ENCODE measurements around the gene EML6. TPM values are rescaled to one million over a fixed set of nuclear protein-coding genes. Genes with fewer than 3 reads are reported as not detected.

The EML6 gene
- total and polyA plus RNA-seq, 2 of the 13 experiments (the other 11 are each of a cell fraction or from before 2014, with no cell fraction given), result 17.2 to 32.4 TPM

DNA sequence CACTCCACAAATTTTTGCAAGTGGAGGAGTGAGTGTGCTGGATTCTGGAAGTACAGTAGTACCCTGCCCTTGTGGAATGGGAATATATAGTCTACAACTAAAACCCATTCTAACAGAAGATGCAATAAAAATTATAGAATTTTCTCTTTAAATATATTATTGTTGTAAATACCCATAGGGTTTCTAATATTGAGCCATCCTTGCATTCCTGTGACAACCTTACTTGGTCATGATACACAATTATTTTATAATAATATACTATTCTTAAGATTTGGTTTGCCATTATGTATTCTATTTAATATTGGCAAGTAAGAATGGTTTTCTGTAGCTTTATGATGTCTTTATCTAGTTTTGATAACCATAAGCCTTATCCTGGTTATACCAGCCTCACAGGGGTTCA lies 52.2 kb downstream of the EML6 start:
- H3K9ac ChIP-seq (ENCODE audit: insufficient read depth, low read depth, low read length), result no peak overlapping the region
- peaks cover 14% of the 10 kb centered on the region for H3K9me3 ChIP-seq (ENCODE audit: low read length)
- no peak overlapping the region for H2AFZ ChIP-seq (ENCODE audit: low read length)
- FAIRE-seq (no peak), DNase-seq (ENCODE audit: low spot score) (no peak), ATAC-seq (no peak)
- POLR2A ChIA-PET, result no interaction called here
- no peak overlapping the region for H3K27ac ChIP-seq (ENCODE audit: extremely low read length, insufficient read depth, low read length)
- H3K4me3 ChIP-seq (replicated peaks in 1 of 3; ENCODE audit: insufficient read depth in 1 of 3, low read depth in 2 of 3, low read length in 3 of 3), result no peak overlapping the region
- CTCF ChIA-PET (ENCODE audit: low intra/inter-chr PET ratio, low total read pairs), result no interaction called here
- in situ Hi-C loops (cut with HindIII; ENCODE audit: extremely low pct_ligation_motif_present, low pct_unique_long_range_greater_than_20kb) (no loop called here), intact Hi-C loops (cut with micrococcal nuclease; ENCODE audit: unreplicated experiment) (no loop called here)
- no TSS peak for BruUV-seq (replicated peaks)
- no peaks in the 10 kb centered on the region for H3K27me3 ChIP-seq (ENCODE audit: control insufficient read depth in 1 of 2, insufficient read depth in 2 of 2, low read length in 2 of 2)
- no peak overlapping the region for H3K4me2 ChIP-seq (ENCODE audit: low read depth, low read length)
- H3K4me1 ChIP-seq (ENCODE audit: insufficient read depth, low read length), result no peaks in the 10 kb centered on the region
- no peaks in the 10 kb centered on the region for H3K36me3 ChIP-seq (replicated peaks in 1 of 2; ENCODE audit: control insufficient read depth in 1 of 2, insufficient read depth in 2 of 2, low read length in 2 of 2)
- no peaks in the 10 kb centered on the region for H3K79me2 ChIP-seq (ENCODE audit: insufficient read depth, low read length)
- no peaks in the 10 kb centered on the region for H4K20me1 ChIP-seq (ENCODE audit: insufficient read depth, low read length)
- TF ChIP-seq, protein P1, sequence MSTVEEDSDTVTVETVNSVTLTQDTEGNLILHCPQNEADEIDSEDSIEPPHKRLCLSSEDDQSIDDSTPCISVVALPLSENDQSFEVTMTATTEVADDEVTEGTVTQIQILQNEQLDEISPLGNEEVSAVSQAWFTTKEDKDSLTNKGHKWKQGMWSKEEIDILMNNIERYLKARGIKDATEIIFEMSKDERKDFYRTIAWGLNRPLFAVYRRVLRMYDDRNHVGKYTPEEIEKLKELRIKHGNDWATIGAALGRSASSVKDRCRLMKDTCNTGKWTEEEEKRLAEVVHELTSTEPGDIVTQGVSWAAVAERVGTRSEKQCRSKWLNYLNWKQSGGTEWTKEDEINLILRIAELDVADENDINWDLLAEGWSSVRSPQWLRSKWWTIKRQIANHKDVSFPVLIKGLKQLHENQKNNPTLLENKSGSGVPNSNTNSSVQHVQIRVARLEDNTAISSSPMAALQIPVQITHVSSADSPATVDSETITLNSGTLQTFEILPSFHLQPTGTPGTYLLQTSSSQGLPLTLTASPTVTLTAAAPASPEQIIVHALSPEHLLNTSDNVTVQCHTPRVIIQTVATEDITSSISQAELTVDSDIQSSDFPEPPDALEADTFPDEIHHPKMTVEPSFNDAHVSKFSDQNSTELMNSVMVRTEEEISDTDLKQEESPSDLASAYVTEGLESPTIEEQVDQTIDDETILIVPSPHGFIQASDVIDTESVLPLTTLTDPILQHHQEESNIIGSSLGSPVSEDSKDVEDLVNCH (CRISPR knock-in tag; IDR thresholded peaks at IDR 0.05), result no peak
- TF ChIP-seq, protein P2, sequence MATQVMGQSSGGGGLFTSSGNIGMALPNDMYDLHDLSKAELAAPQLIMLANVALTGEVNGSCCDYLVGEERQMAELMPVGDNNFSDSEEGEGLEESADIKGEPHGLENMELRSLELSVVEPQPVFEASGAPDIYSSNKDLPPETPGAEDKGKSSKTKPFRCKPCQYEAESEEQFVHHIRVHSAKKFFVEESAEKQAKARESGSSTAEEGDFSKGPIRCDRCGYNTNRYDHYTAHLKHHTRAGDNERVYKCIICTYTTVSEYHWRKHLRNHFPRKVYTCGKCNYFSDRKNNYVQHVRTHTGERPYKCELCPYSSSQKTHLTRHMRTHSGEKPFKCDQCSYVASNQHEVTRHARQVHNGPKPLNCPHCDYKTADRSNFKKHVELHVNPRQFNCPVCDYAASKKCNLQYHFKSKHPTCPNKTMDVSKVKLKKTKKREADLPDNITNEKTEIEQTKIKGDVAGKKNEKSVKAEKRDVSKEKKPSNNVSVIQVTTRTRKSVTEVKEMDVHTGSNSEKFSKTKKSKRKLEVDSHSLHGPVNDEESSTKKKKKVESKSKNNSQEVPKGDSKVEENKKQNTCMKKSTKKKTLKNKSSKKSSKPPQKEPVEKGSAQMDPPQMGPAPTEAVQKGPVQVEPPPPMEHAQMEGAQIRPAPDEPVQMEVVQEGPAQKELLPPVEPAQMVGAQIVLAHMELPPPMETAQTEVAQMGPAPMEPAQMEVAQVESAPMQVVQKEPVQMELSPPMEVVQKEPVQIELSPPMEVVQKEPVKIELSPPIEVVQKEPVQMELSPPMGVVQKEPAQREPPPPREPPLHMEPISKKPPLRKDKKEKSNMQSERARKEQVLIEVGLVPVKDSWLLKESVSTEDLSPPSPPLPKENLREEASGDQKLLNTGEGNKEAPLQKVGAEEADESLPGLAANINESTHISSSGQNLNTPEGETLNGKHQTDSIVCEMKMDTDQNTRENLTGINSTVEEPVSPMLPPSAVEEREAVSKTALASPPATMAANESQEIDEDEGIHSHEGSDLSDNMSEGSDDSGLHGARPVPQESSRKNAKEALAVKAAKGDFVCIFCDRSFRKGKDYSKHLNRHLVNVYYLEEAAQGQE (IDR thresholded peaks at IDR 0.05; ENCODE audit: borderline replicate concordance in 1 of 2, low read depth in 1 of 2, low read length in 2 of 2), result no peak
- TF ChIP-seq ZNF329 (CRISPR knock-in tag; IDR thresholded peaks at IDR 0.05; ENCODE audit: low read depth) (no peak), ZNF264 (CRISPR knock-in tag; IDR thresholded peaks at IDR 0.05) (no peak), ZSCAN30 (CRISPR knock-in tag; IDR thresholded peaks at IDR 0.05) (no peak), KDM4B (CRISPR knock-in tag; IDR thresholded peaks at IDR 0.05) (no peak), HDAC6 (IDR thresholded peaks at IDR 0.05; ENCODE audit: low read depth, low read length) (no peak), ZNF10 (CRISPR knock-in tag; IDR thresholded peaks at IDR 0.05; ENCODE audit: borderline replicate concordance, low read depth) (no peak), ZFP36L1 (CRISPR knock-in tag; IDR thresholded peaks at IDR 0.05) (no peak)
- TF ChIP-seq, protein P3, sequence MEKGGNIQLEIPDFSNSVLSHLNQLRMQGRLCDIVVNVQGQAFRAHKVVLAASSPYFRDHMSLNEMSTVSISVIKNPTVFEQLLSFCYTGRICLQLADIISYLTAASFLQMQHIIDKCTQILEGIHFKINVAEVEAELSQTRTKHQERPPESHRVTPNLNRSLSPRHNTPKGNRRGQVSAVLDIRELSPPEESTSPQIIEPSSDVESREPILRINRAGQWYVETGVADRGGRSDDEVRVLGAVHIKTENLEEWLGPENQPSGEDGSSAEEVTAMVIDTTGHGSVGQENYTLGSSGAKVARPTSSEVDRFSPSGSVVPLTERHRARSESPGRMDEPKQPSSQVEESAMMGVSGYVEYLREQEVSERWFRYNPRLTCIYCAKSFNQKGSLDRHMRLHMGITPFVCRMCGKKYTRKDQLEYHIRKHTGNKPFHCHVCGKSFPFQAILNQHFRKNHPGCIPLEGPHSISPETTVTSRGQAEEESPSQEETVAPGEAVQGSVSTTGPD (CRISPR knock-in tag; IDR thresholded peaks at IDR 0.05), result no peak
- TF ChIP-seq, protein P4, sequence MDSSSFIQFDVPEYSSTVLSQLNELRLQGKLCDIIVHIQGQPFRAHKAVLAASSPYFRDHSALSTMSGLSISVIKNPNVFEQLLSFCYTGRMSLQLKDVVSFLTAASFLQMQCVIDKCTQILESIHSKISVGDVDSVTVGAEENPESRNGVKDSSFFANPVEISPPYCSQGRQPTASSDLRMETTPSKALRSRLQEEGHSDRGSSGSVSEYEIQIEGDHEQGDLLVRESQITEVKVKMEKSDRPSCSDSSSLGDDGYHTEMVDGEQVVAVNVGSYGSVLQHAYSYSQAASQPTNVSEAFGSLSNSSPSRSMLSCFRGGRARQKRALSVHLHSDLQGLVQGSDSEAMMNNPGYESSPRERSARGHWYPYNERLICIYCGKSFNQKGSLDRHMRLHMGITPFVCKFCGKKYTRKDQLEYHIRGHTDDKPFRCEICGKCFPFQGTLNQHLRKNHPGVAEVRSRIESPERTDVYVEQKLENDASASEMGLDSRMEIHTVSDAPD (CRISPR knock-in tag; IDR thresholded peaks at IDR 0.05), result no peak
- TF ChIP-seq, protein P5, sequence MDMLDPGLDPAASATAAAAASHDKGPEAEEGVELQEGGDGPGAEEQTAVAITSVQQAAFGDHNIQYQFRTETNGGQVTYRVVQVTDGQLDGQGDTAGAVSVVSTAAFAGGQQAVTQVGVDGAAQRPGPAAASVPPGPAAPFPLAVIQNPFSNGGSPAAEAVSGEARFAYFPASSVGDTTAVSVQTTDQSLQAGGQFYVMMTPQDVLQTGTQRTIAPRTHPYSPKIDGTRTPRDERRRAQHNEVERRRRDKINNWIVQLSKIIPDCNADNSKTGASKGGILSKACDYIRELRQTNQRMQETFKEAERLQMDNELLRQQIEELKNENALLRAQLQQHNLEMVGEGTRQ (IDR thresholded peaks at IDR 0.05; ENCODE audit: low read depth, low read length), result no peak
- TF ChIP-seq, protein P5 (CRISPR knock-in tag; IDR thresholded peaks at IDR 0.05; ENCODE audit: borderline replicate concordance), result no peak
